ENCODE measurements around the gene IGFBP5. TPM values are rescaled to one million over a fixed set of nuclear protein-coding genes. Genes with fewer than 3 reads are reported as not detected.

IGFBP5 gene
- total RNA-seq, 4 donors from 2014 or later: 146 to 263 (median 190) TPM

DNA sequence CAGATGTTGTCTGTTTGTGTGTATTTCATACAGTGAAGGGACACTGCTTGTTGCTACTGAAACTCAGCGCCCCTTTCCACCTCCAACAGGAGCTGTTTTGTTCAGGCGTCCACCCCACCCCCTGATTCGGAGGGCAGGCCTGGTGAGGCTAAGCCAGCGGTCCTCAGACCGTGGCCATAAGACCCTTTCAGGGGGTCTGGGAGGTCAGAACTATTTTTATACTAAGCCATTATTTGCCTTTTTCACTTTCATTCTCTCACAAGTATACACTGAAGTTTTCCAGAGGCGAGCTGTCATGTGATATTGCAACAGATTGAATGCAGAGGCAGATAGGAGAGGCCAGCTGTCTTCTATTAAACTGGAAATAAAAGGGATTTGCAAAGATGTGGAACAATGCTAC, 39.7 kb upstream of the IGFBP5 start:
- Histone ChIP-seq H3K27ac (peak overlapping the region; percentile 71 to 89 (median 76)), H3K36me3 (no peaks in the 10 kb centered on the region), H3K27me3 (no peaks in the 10 kb centered on the region), H3K4me3 (no peak overlapping the region), H3K9me3 (no peaks in the 10 kb centered on the region), H3K4me1 (peaks cover 11 to 47% (median 17%) of the 10 kb centered on the region in 4 donors)
- TF ChIP-seq, protein P1, sequence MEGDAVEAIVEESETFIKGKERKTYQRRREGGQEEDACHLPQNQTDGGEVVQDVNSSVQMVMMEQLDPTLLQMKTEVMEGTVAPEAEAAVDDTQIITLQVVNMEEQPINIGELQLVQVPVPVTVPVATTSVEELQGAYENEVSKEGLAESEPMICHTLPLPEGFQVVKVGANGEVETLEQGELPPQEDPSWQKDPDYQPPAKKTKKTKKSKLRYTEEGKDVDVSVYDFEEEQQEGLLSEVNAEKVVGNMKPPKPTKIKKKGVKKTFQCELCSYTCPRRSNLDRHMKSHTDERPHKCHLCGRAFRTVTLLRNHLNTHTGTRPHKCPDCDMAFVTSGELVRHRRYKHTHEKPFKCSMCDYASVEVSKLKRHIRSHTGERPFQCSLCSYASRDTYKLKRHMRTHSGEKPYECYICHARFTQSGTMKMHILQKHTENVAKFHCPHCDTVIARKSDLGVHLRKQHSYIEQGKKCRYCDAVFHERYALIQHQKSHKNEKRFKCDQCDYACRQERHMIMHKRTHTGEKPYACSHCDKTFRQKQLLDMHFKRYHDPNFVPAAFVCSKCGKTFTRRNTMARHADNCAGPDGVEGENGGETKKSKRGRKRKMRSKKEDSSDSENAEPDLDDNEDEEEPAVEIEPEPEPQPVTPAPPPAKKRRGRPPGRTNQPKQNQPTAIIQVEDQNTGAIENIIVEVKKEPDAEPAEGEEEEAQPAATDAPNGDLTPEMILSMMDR (IDR thresholded peaks at IDR 0.05): no peak
- TF ChIP-seq POLR2AphosphoS5 (IDR thresholded peaks at IDR 0.05): peak; percentile 81 to 97 (median 91)
- TF ChIP-seq POLR2A (IDR thresholded peaks at IDR 0.05): no peak
- TF ChIP-seq EP300 (IDR thresholded peaks at IDR 0.05; ENCODE audit: low read depth): peak; percentile 77
- 61 to 68% methylated on average over 3 to 6 of the region's 6 CpGs for WGBS, 2 donors (ENCODE audit: low coverage in 1 of 2)
- DNase-seq: no peak
- in situ Hi-C loops (cut with MboI; ENCODE audit: low pct_ligation_motif_present in 1 of 4, low pct_unique_long_range_greater_than_20kb in 1 of 4, low sequenced_read_pairs in 3 of 4): no loop called here
- intact Hi-C loops (cut with DNase I; ENCODE audit: low total_unique reads): no loop called here

DNA sequence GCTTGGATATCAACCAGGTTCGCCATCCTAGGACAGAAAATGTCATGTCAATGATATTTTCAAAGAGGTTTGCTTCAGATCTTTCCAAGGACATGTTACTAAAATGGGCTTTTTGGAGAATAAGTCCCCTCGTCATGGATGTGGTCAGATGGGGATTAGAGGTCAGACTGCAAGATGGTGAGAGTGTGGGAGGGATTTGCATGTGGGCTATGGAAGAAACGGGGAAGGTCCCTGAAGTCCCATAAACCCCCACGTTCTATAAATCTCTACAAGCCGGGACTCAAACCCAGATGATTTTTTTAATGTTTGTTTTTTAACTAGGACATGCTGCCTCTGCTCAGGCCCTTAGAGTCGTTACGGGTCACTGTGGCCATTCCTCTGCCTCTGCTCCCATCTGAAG, 37.7 kb upstream of the IGFBP5 start:
- H3K27me3 ChIP-seq: no peaks in the 10 kb centered on the region
- H3K4me1 ChIP-seq: peaks cover 5 to 32% (median 5%) of the 10 kb centered on the region in 4 donors
- WGBS, 2 donors (ENCODE audit: low coverage in 1 of 2): 57 to 68% methylated on average over 7 of the region's 7 CpGs
- H3K27ac ChIP-seq: peak overlapping the region in 1 of 4 donors; percentile 80
- in situ Hi-C loops (cut with MboI; ENCODE audit: low pct_ligation_motif_present in 1 of 4, low pct_unique_long_range_greater_than_20kb in 1 of 4, low sequenced_read_pairs in 3 of 4) (no loop called here), intact Hi-C loops (cut with DNase I; ENCODE audit: low total_unique reads) (no loop called here)
- no peaks in the 10 kb centered on the region for H3K36me3 ChIP-seq
- TF ChIP-seq, protein P1 (IDR thresholded peaks at IDR 0.05): no peak
- no peak for TF ChIP-seq POLR2AphosphoS5 (IDR thresholded peaks at IDR 0.05)
- no peaks in the 10 kb centered on the region for H3K9me3 ChIP-seq
- no peak for DNase-seq
- no peak overlapping the region for H3K4me3 ChIP-seq

DNA sequence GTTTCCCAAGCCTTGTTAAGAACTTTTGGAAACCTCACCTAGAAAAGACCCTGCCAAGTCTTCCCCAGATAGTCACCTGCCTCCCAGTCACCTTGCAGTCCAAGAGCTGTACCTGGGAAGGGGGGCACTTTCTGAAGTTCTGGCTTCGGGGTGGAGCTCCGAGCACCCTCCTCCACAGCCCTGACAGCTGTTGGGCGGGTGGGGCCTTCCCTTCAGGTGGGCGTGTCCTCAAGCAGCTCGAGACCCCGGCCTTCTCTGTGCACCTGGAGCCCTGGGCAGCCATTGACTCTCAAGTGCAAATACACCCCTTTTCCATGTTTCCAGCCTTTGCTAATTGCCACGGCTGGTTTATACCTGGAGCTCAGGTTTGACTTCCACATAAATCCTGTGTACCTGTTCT, 37.0 kb upstream of the IGFBP5 start:
- Histone ChIP-seq H3K9me3 (no peaks in the 10 kb centered on the region), H3K27me3 (no peaks in the 10 kb centered on the region), H3K4me3 (no peak overlapping the region), H3K4me1 (peaks cover 5 to 32% (median 5%) of the 10 kb centered on the region in 4 donors), H3K27ac (no peak overlapping the region), H3K36me3 (no peaks in the 10 kb centered on the region)
- TF ChIP-seq POLR2A (IDR thresholded peaks at IDR 0.05) (no peak), EP300 (IDR thresholded peaks at IDR 0.05; ENCODE audit: low read depth) (no peak), POLR2AphosphoS5 (IDR thresholded peaks at IDR 0.05) (no peak)
- TF ChIP-seq, protein P1 (IDR thresholded peaks at IDR 0.05): no peak
- 51 to 60% methylated on average over 1 to 7 of the region's 7 CpGs for WGBS, 2 donors (ENCODE audit: low coverage in 1 of 2)
- intact Hi-C loops (cut with DNase I; ENCODE audit: low total_unique reads) (no loop called here), in situ Hi-C loops (cut with MboI; ENCODE audit: low pct_ligation_motif_present in 1 of 4, low pct_unique_long_range_greater_than_20kb in 1 of 4, low sequenced_read_pairs in 3 of 4) (no loop called here)
- no peak for DNase-seq

DNA sequence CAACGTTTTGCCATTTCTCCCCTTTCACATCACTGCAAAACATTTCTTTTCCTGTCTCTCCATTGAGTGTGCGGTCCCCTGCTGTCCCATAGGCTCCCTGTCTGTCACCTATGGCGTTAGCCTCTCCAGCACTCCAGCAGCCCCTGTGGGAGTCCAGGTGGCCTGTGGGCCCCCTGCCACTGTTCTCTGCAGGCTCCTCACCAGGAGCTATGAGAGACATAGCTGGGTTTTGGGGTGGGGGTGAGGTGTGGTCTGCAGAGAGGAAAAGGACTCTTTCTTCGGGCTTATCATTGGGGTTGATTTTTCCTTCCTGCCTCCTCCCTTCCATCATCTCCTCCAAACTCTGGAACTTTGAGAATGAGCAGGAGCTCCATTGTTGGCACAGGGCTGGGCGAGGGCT, 36.1 kb upstream of the IGFBP5 start:
- DNase-seq: no peak
- TF ChIP-seq POLR2AphosphoS5 (IDR thresholded peaks at IDR 0.05): no peak
- no peak for TF ChIP-seq POLR2A (IDR thresholded peaks at IDR 0.05)
- no peak for TF ChIP-seq EP300 (IDR thresholded peaks at IDR 0.05; ENCODE audit: low read depth)
- 75 to 76% methylated on average over 3 to 5 of the region's 5 CpGs for WGBS, 2 donors (ENCODE audit: low coverage in 1 of 2)
- no peaks in the 10 kb centered on the region for H3K36me3 ChIP-seq
- H3K9me3 ChIP-seq: no peaks in the 10 kb centered on the region
- H3K4me1 ChIP-seq: peaks cover 5 to 25% (median 5%) of the 10 kb centered on the region in 4 donors
- no peak overlapping the region for H3K4me3 ChIP-seq
- H3K27ac ChIP-seq: no peak overlapping the region
- intact Hi-C loops (cut with DNase I; ENCODE audit: low total_unique reads): no loop called here
- in situ Hi-C loops (cut with MboI; ENCODE audit: low pct_ligation_motif_present in 1 of 4, low pct_unique_long_range_greater_than_20kb in 1 of 4, low sequenced_read_pairs in 3 of 4): no loop called here
- H3K27me3 ChIP-seq: no peaks in the 10 kb centered on the region

DNA sequence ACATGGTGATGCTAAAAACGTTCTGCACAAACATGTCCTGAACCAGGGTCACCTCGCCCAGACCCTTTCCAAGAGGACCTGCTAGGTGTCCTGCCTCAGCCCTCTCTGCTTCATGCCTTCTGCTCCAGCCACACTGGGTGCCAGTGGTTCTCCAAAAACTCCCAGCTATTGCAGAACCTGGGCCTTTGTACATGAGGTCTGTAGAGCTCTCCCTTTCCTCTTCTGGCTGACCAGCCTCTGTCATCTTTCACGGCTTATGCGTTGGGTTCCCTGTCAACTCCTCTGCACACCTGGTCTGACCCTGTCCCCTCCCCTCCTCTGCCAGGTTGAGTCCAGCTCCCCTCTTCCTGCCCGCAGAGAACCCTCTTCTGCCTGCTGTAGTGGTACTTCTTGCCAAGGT, 35.5 kb upstream of the IGFBP5 start:
- Histone ChIP-seq H3K27me3 (no peaks in the 10 kb centered on the region), H3K27ac (no peak overlapping the region), H3K4me3 (no peak overlapping the region), H3K9me3 (no peaks in the 10 kb centered on the region), H3K36me3 (no peaks in the 10 kb centered on the region), H3K4me1 (peaks cover 0 to 19% (median 4%) of the 10 kb centered on the region in 4 donors)
- intact Hi-C loops (cut with DNase I; ENCODE audit: low total_unique reads) (no loop called here), in situ Hi-C loops (cut with MboI; ENCODE audit: low pct_ligation_motif_present in 1 of 4, low pct_unique_long_range_greater_than_20kb in 1 of 4, low sequenced_read_pairs in 3 of 4) (no loop called here)
- 63% methylated on average over 5 of the region's 5 CpGs; no CpG with 5 or more reads in 1 of the 2 donors for WGBS, 2 donors (ENCODE audit: low coverage in 1 of 2)
- no peak for DNase-seq
- TF ChIP-seq, protein P1 (IDR thresholded peaks at IDR 0.05): no peak
- TF ChIP-seq EP300 (IDR thresholded peaks at IDR 0.05; ENCODE audit: low read depth) (no peak), POLR2A (IDR thresholded peaks at IDR 0.05) (no peak), POLR2AphosphoS5 (IDR thresholded peaks at IDR 0.05) (no peak)

Measured in transverse colon (tissue), 4 donors.